22Rv1 (cell line): ENCODE results near the gene GAS1.

Source experiments
- CTCF ChIP-seq: fragments of 450-650 bp; IDR thresholded peaks from 2 replicates; pipeline ENCODE4 v1.5.1; 2017; ENCODE audit warnings: mild to moderate bottlenecking
- ZFX ChIP-seq: fragments of 450-650 bp; IDR thresholded peaks from 2 replicates; pipeline ENCODE4 v1.6.1; 2017; ENCODE audit warnings: antibody characterized with exemption, borderline replicate concordance

- TF ChIP-seq CTCF (no peak), ZFX (no peak)
Measured at GRCh38 chr9:86993830-86994229, 46.5 kb upstream of the GAS1 start.
